22Rv1 (cell line): ENCODE data around the gene KLHL40.

ENCODE experiments used
- CTCF ChIP-seq: fragments of 450-650 bp; IDR thresholded peaks from 2 replicates; pipeline ENCODE4 v1.5.1; 2017; ENCODE audit warnings: mild to moderate bottlenecking
- ZFX ChIP-seq: fragments of 450-650 bp; IDR thresholded peaks from 2 replicates; pipeline ENCODE4 v1.6.1; 2017; ENCODE audit warnings: antibody characterized with exemption, borderline replicate concordance

- TF ChIP-seq CTCF (no peak), ZFX (no peak)
These were observed 21.6 kb downstream of the KLHL40 start for GRCh38 chr3:42706721-42707619.
